GM15510 (cell line): Measurements from ENCODE around the gene ATP10B.

ENCODE experiments used
- POLR2A ChIP-seq: IDR thresholded peaks from 3 replicates; pipeline ENCODE4 v1.6.1; 2011; ENCODE audit warnings: borderline replicate concordance; ENCODE audit not compliant: insufficient read length; ENCODE audit errors: extremely low read depth

Gene ATP10B

DNA sequence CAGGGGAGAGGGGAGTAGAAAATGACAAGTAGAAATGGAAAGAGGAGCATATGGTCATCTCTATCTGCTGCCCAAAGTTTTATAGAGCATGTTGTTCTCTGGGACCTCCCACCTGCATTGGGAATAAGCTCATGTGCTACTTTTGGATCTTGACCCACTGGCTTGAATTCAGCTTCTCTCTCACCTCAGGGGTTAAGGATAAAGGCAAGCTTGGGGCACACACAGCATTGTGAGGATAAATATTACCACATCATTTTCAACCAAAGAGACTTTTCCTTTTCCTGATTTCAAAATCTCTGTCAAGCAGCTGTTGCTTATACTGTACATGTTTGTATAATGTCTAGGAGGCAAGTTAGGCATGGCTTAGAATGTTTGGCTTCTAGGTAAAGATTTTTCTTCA, 16.6 kb downstream of the ATP10B start:
- no peak for TF ChIP-seq POLR2A

DNA sequence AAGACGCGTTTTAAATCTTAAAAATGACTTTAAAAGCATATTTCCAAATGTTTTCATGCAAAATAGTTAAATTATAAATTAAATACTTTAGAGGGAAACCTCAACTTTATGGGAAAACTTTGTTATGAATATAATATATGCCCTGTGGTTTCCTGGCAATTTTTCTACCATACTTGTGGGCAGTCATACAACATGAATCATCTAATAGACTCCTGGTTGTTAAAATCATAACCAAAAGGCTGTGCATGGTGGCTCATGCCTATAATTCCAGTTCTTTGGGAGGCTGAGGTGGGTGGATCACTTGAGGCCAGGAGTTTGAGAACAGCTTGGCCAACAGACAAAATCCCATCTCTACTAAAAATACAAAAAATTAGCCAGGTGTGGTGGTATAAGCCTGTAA, 18.2 kb downstream of the ATP10B start:
- TF ChIP-seq POLR2A, result no peak

DNA sequence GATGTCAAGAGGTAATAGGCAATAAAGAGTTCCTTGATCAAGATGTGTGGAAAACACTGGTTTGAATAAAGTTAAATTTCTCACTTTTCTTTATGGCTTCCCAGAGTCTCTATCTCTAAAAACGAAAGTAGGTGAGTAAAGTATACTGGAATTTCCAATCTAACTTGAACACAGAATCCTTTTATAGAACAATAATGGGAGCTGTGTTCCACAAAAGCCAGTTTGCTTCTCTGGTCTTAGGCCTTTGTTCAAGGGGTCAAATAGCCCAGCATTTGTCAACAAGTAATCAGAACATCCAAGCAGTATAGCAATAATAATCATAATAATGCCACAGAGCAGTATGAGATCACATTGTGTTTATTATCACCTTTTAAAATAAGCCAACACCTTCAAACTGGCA, 20.2 kb downstream of the ATP10B start:
- no peak for TF ChIP-seq POLR2A

DNA sequence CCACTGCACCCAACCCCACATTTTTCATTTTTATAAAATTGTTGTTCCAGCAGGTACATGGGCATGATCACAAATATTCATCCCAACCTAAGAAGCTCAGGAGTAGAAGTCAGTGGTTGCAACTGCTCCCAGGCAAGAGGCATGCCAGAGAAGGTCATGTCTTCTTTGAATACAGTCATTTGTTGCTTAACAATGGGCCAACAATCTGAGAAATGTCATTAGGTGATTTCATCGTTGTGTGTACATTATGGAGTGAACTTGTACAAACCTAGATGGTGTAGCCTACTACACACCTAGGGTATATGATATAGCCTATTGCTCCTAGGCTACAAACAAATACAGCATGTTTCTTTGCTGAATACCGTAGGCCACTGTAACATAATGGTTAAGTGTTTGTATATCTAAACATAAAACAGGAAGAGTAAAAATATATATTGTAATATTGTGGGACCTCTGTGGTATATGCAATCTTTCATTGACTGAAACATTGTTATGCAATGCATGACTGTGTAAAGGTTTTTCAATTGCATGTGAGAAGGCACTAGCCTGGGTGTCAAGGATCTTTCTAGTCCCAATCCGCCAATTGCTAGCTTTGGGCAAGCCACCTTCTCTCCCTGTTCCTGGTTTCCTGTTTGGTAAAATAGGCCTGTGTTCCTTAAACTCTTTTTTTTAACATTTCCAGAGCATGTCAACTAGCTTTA, 27.6 kb downstream of the ATP10B start:
- no peak for TF ChIP-seq POLR2A

DNA sequence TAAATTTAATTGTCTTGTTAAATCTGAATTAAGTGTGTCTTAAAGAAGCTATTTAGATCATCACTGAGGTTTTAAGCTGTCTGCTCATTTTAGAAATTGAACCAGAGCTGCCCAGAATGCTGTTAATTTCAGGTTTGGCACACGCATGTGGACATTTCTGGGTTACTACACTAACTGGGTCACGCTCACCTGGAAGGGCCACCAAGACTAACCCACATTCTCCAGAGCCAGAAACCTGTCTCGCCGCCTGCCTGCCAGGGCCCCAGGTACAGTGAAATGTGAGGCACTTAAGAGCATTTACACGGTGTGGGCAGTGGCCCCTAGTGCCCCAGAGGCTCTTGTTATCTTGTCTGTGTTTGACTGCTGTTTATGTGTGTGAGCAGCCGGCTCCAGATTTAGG, 46.6 kb downstream of the ATP10B start:
- no peak for TF ChIP-seq POLR2A

DNA sequence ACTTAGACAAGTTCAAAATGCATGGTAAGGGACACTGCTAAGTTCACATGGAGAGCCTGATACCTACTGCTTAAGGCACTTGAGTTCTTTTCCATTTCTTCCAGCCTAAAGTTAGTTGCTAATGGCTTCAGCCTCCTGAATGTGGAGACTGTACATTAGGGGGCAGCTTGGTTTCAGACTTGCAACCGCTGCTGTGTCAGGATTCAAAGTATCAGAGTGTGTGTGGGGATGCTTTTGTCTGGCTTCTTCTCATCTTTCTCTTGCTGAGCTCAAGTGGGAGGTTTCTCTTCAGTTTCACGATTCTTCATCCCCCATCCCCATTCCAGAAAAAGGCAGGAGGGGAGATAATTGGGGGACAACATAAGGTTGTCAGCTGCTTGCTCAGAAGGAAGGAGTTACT, 49.4 kb downstream of the ATP10B start:
- no peak for TF ChIP-seq POLR2A

DNA sequence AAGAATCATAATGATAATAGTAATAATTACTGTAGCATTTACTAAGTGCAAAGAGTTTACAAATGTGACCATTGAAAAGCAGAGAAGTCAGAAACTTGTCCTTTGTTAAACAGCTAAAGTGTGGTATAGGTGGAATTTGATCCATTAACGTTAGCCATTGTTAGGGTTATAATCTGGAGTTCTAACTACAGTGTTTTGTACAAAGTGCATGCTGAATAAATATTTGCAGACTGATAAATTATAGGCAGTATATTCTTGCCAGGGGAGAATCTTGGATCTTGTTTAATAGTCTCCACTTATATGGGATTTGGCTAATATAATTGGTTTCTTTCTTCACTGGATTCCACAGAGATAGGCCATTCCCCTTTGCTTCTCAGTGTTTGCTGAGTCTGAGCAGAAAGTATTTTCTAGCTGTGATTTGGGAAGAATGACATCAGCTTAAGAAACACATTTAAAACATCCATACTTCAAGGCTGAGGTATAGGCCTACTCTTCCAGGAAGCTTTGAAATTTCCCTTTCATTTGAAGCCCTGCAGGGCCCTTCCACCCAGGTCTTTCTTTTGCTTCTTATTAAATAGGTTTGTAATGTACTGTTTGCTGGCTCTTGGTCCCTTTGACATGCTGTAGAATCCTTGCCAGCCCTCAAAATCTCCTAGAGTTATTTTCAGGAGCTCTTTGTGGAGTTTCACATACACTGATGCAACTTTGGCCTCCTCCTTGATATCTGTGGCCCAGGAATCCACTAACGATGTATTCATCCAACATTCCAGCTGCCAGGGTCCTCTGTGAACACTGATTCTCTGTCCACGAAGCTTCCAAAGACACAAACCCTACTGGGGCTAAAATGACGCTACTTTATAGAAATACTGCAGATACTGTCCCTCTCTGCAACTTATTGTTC, 51.4 kb downstream of the ATP10B start:
- TF ChIP-seq POLR2A, result no peak

DNA sequence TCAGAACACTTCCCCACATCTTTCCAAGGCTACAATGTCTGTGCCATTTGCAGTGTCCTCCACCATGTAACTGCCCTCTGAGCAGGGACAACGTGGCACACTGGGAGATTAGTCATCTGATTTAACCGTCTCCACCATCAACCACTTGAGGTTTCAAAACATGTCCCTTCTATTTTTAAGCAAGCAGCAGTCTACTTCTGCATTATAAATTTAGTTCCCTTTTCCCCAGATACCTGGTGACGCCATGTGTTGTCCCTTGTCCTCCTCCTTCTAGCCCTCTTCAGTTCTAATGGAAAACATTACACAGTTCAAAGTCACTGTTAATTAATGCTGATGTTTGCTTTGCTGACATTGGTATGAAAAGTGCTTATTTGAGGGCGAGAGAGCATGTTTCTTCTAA, 52.8 kb downstream of the ATP10B start:
- no peak for TF ChIP-seq POLR2A

DNA sequence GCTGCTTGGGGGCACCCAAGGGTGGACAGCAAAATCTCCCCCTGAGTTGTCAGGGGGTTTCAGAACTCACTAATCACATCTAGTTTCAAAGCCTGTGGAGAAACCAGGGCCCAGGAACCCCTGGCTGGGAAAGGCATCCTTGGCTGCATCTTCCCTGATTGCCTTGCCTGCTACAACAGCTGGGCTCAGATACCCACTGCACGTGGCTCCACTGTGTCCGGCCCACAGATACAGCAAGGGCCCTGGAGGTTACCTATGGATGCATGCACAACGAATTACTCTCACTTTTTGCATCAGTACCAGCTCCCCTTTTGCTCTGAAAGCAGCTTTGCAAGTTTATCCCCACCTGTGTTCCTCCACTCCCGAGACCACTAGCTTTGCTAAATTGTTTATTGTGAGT, 55.0 kb downstream of the ATP10B start:
- TF ChIP-seq POLR2A, result no peak

DNA sequence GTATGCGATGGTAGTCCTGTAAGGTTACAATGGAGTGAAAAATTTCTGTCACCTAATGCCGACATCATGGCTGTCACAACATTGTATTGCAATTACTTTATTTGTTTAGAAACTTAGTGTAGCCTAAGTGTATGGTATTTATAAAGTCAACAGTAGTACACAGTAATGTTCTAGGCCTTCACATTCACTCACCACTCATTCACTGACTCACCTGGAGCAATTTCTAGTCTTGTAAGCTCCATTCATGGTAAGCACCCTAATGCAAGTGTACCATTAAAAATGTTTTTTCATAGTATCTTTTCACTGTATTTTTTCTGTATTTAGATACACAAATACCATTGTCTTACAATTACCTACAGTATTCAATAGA, 58.5 kb downstream of the ATP10B start:
- TF ChIP-seq POLR2A, result no peak

DNA sequence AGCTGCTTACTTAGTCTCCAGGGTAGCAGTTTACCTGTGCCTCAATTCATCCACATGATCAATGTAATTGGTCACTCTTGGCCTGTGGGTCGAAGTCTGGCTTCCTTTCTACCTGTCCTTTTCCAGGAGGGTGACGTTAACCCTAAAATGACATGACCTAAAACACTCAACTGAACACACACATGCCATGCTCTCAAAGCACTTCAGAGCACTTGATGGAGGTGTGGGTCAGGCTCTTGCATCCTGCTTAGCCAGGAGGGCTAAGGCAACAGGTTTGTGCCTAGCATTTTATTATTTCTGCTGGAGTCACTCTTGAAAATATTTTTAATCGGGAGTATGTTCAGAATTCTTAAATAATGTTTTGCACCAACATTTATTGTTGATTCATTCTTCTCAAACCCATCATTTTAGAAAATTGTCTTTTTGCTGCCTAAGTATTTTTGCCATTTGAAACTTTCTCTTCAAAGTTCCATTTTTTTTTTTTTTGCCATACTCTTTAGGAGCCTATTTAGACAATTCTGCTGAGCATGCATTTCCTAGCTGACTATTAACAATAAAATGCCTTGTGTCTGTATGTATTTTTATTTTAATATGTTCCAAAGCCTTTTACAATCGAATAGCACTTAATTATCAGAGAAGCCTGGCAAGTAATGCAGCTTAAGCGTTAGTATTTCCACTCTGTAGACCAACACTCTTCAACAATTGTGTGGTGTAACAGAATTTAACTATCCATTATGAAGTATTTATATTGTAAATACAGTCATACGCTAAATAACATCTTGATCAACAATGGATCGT, 59.1 kb downstream of the ATP10B start:
- TF ChIP-seq POLR2A, result no peak

DNA sequence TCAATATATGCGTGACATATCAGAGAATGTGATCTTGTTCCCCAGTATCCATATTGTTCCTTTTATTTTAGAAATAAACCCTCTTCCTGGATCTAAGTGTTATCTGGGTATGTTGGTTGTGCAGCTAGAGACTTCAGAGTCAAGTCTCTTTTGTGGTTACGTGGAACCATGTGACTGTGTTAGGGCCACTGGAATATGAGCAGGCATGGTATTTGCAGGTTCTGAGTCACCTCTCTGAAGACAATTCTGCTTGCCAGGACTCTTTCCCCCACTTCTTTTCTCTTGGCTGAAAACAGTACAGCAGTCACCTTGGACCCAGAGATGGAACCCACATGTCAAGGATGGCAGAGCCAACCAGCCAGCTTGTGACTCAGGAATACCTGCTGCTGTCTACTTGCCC, 59.7 kb downstream of the ATP10B start:
- no peak for TF ChIP-seq POLR2A

DNA sequence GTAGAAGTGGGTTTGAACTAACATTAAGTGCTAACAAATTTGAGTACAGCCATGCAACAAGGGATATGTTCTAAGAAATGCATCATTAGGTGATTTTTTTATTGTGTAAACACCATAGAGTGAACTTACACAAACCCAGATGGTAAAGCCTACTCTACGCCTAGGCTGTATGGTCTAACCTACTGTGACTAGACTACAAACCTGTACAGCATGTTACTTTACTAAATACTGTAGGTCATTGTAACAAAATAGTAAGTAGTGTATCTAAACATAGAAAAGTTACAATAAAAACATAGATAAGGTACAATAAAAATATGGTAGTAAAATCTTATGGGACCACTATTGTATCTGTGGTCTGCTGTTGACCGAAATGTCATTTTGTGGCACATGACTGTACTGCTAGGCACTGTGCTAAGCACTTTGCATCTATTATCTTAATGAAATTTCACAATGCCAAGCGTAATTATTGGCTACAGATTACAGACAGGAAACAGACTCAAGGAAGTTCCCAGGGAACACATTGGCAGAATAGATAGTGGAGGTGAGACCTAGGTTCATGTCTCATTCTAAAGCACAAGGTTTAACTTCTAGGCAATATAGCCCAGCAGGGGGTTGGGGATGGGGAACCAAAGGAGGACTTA, 62.7 kb downstream of the ATP10B start:
- no peak for TF ChIP-seq POLR2A

DNA sequence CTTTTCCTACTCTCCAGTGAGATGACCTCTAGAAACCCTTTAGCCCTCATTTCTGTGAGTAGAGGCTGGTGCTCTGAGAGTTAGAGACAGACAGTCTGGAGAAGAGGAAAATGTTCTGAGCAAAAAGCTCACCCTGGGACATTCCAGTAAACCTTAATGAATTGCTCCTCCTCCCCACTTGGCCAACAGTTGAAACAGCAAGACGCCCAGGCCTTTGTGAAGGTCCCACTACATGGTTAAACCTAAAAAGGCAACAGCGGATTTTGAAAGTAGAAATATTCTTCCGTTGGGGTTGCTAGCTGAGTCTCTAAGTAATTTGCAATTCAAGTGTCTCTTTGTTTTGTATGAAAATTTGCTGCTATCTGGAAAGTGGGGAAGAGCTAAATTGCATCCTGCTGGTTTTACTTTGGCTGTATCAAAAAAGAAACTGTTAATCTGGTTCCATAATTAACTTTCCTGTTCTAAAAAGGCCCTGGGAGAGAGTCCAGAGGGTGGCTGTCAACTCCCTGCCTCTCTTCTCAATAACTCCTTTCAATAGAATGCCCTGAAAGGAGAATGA, 63.8 kb downstream of the ATP10B start:
- no peak for TF ChIP-seq POLR2A
